Sigmoid colon (tissue), 7 donors: Measurements from ENCODE around the gene VPS13D. TPM values are rescaled to one million over a fixed set of nuclear protein-coding genes. Genes with fewer than 3 reads are reported as not detected.

Experiments used
- DNase-seq: peaks from one replicate; pipeline ENCODE4 v3.0.0-alpha.2; 2019
- H3K27ac ChIP-seq, 4 donors: fragments of 200-600 bp; sonication (generic); one replicate each; pipeline ENCODE4 v1.5.1; 2016 to 2019; ENCODE audit warnings: mild to moderate bottlenecking in 1 of 4
- H3K27me3 ChIP-seq, 3 donors: fragments of 200-600 bp; sonication (generic); one replicate each; pipeline ENCODE4 v1.5.1; 2019; ENCODE audit warnings: mild to moderate bottlenecking in 1 of 3
- H3K36me3 ChIP-seq, 4 donors: fragments of 200-600 bp; sonication (generic); one replicate each; pipeline ENCODE4 v1.5.1; 2016 to 2019
- H3K4me1 ChIP-seq, 4 donors: fragments of 200-600 bp; sonication (generic); one replicate each; pipeline ENCODE4 v1.5.1; 2017 to 2019
- H3K4me3 ChIP-seq, 4 donors: fragments of 200-600 bp; sonication (generic); one replicate each; pipeline ENCODE4 v1.5.1; 2017 to 2019; ENCODE audit warnings: mild to moderate bottlenecking in 2 of 4, moderate library complexity in 1 of 4
- H3K9me3 ChIP-seq, 4 donors: fragments of 200-600 bp in 3 of 4; sonication (generic) in 3 of 4; one replicate each; pipeline versions ENCODE4 v1.5.1 to v1.6.1; 2013 to 2019
- CTCF ChIP-seq, 4 experiments: fragments of 450-650 bp in 3 of 4; fragments of 200-600 bp in 1 of 4; IDR thresholded peaks; one replicate each; pipeline ENCODE4 v1.5.1; 2016 to 2019; ENCODE audit warnings: antibody characterized with exemption in 4 of 4, mild to moderate bottlenecking in 3 of 4, moderate library complexity in 2 of 4
- EP300 ChIP-seq, 4 donors: sonication (generic); formaldehyde crosslinking; IDR thresholded peaks; one replicate each; pipeline ENCODE4 v1.6.1; 2017; ENCODE audit warnings: antibody characterized with exemption in 4 of 4
- POLR2A ChIP-seq, 2 donors: fragments of 450-650 bp; IDR thresholded peaks; one replicate each; pipeline ENCODE4 v1.6.1; 2016; ENCODE audit warnings: antibody characterized with exemption in 2 of 2, mild to moderate bottlenecking in 2 of 2, moderate library complexity in 2 of 2
- POLR2AphosphoS5 ChIP-seq, 4 donors: sonication (generic); formaldehyde crosslinking; IDR thresholded peaks; one replicate each; pipeline ENCODE4 v1.6.1; 2017; ENCODE audit warnings: antibody characterized with exemption in 4 of 4
- WGBS, 2 donors: extraction: QIAGEN DNeasy Blood & Tissue Kit; methylation state at CpG; one replicate each; pipeline ENCODE4 v1.1.7; 2013; 5-methylcytosine and 5-hydroxymethylcytosine counted together
- intact Hi-C: fragments of 100-400 bp; cut with DNase I; formaldehyde crosslinking; loops from one replicate; pipeline ENCODE4 v1.15.1; 2023
- polyA plus RNA-seq, 3 donors: library from polyadenylated mRNA; stranded (reverse); fragments of 200-250 nt; gene quantifications; one replicate each; pipeline ENCODE4 v1.2.3, GENCODE V29; 2013
- total RNA-seq, 4 donors: library from RNA; depleted of rRNA; stranded (reverse); fragments of >200 nt; gene quantifications; one replicate each; pipeline ENCODE4 v1.1.0, GENCODE V29; 2016
- donor health status: healthy with polysubstance abuse.
- donor health status: Bipolar disorder and iron deficiency.
- donor health status: healthy.

The VPS13D gene
- total and polyA plus RNA-seq, 7 donors: 7.6 to 90.8 (median 49.7) TPM

GRCh38 chr1:12506281-12507280 lies 276.8 kb downstream of the VPS13D start:
- intact Hi-C loops: no loop called here
- H3K9me3 ChIP-seq: no peaks in the 10 kb centered on the region
- WGBS, 2 donors: 93 to 96% methylated on average over 28 of the region's 28 CpGs
- H3K27ac ChIP-seq: peak overlapping the region in 3 of 4 donors; percentile 38 to 54 (median 40)
- peaks cover 0 to 15% (median 0%) of the 10 kb centered on the region in 4 donors for H3K36me3 ChIP-seq
- peak; percentile 52 for DNase-seq
- H3K4me1 ChIP-seq: peaks cover 0 to 44% (median 31%) of the 10 kb centered on the region in 4 donors
- no peak overlapping the region for H3K4me3 ChIP-seq
- TF ChIP-seq POLR2AphosphoS5 (IDR thresholded peaks at IDR 0.05): no peak
- no peak for TF ChIP-seq POLR2A (IDR thresholded peaks at IDR 0.05)
- no peak for TF ChIP-seq EP300 (IDR thresholded peaks at IDR 0.05)
- TF ChIP-seq CTCF (IDR thresholded peaks at IDR 0.05): no peak
- no peaks in the 10 kb centered on the region for H3K27me3 ChIP-seq

GRCh38 chr1:12507631-12508030 lies 277.8 kb downstream of the VPS13D start:
- Histone ChIP-seq H3K4me1 (peaks cover 0 to 54% (median 35%) of the 10 kb centered on the region in 4 donors), H3K36me3 (peaks cover 0 to 15% (median 0%) of the 10 kb centered on the region in 4 donors), H3K9me3 (no peaks in the 10 kb centered on the region), H3K27me3 (no peaks in the 10 kb centered on the region), H3K27ac (peak overlapping the region in 3 of 4 donors; percentile 40 to 57 (median 44)), H3K4me3 (no peak overlapping the region)
- TF ChIP-seq EP300 (IDR thresholded peaks at IDR 0.05): no peak
- TF ChIP-seq CTCF (IDR thresholded peaks at IDR 0.05): no peak
- no peak for TF ChIP-seq POLR2AphosphoS5 (IDR thresholded peaks at IDR 0.05)
- TF ChIP-seq POLR2A (IDR thresholded peaks at IDR 0.05): no peak
- DNase-seq: peak; percentile 64
- WGBS, 2 donors: 95% methylated on average over 11 of the region's 11 CpGs
- intact Hi-C loops: no loop called here

- no peak overlapping the region for H3K4me3 ChIP-seq
- DNase-seq: peak; percentile 32
- H3K36me3 ChIP-seq: peaks cover 0 to 15% (median 0%) of the 10 kb centered on the region in 4 donors
- no peaks in the 10 kb centered on the region for H3K27me3 ChIP-seq
- intact Hi-C loops: no loop called here
- TF ChIP-seq EP300 (IDR thresholded peaks at IDR 0.05): no peak
- no peak for TF ChIP-seq POLR2A (IDR thresholded peaks at IDR 0.05)
- TF ChIP-seq POLR2AphosphoS5 (IDR thresholded peaks at IDR 0.05): no peak
- no peak for TF ChIP-seq CTCF (IDR thresholded peaks at IDR 0.05)
- no peaks in the 10 kb centered on the region for H3K9me3 ChIP-seq
- H3K4me1 ChIP-seq: peaks cover 0 to 58% (median 36%) of the 10 kb centered on the region in 4 donors
- H3K27ac ChIP-seq: no peak overlapping the region
- 94 to 97% methylated on average over 11 of the region's 11 CpGs for WGBS, 2 donors
Measured at GRCh38 chr1:12508849-12509248, 279.0 kb downstream of the VPS13D start.

- DNase-seq: peak; percentile 44
- no peaks in the 10 kb centered on the region for H3K9me3 ChIP-seq
- H3K27ac ChIP-seq: peak overlapping the region; percentile 31 to 71 (median 60)
- TF ChIP-seq CTCF (IDR thresholded peaks at IDR 0.05): no peak
- no peak for TF ChIP-seq POLR2AphosphoS5 (IDR thresholded peaks at IDR 0.05)
- TF ChIP-seq POLR2A (IDR thresholded peaks at IDR 0.05): no peak
- no peak for TF ChIP-seq EP300 (IDR thresholded peaks at IDR 0.05)
- no peaks in the 10 kb centered on the region for H3K27me3 ChIP-seq
- H3K4me1 ChIP-seq: peaks cover 0 to 42% (median 25%) of the 10 kb centered on the region in 4 donors
- H3K4me3 ChIP-seq: peak overlapping the region in 1 of 4 donors; percentile 6
- 86 to 93% methylated on average over 3 of the region's 3 CpGs for WGBS, 2 donors
- peaks cover 0 to 14% (median 0%) of the 10 kb centered on the region in 4 donors for H3K36me3 ChIP-seq
- intact Hi-C loops: no loop called here
Measured at GRCh38 chr1:12511128-12511484, 281.3 kb downstream of the VPS13D start.
